H1 (cell line): ENCODE measurements around the gene CUL4A. TPM values are rescaled to one million over a fixed set of nuclear protein-coding genes. Genes with fewer than 3 reads are reported as not detected.

Experiments
- CHD2 ChIP-seq: IDR thresholded peaks from 2 replicates; pipeline ENCODE4 v1.6.1; 2012; ENCODE audit warnings: low read length, improper control_type of control experiment
- CTBP2 ChIP-seq: IDR thresholded peaks from 2 replicates; pipeline ENCODE4 v1.7.0; 2011; ENCODE audit warnings: borderline replicate concordance, mild to moderate bottlenecking, moderate library complexity, mixed read lengths, low read length; ENCODE audit not compliant: insufficient read depth, insufficient read length
- EZH2 ChIP-seq: fragments of 200-600 bp; sonication (generic); IDR thresholded peaks from 2 replicates; pipeline ENCODE4 v1.7.1; 2012; ENCODE audit warnings: low read depth, mild to moderate bottlenecking, moderate library complexity, low read length, inconsistent platforms; ENCODE audit not compliant: severe bottlenecking
- FOSL1 ChIP-seq: IDR thresholded peaks from 2 replicates; pipeline ENCODE4 v1.6.1; 2011; ENCODE audit warnings: mild to moderate bottlenecking, low read depth, low read length, moderate library complexity; ENCODE audit not compliant: insufficient read depth
- JUN ChIP-seq: IDR thresholded peaks from 2 replicates; pipeline ENCODE4 v1.6.1; 2011; ENCODE audit warnings: low read depth, mild to moderate bottlenecking, improper control_type of control experiment, low read length
- KDM1A ChIP-seq: fragments of 200-600, 300-600 bp; sonication (generic); IDR thresholded peaks from 2 replicates; pipeline ENCODE4 v1.7.1; 2016; ENCODE audit warnings: mild to moderate bottlenecking, low read length, borderline replicate concordance
- TCF12 ChIP-seq: IDR thresholded peaks from 2 replicates; pipeline ENCODE4 v1.6.1; 2011; ENCODE audit warnings: low read depth, mild to moderate bottlenecking, low read length
- TEAD4 ChIP-seq: IDR thresholded peaks from 2 replicates; pipeline ENCODE4 v1.6.1; 2012; ENCODE audit warnings: low read depth, low read length, inconsistent platforms, mixed read lengths
- USF2 ChIP-seq: IDR thresholded peaks from 2 replicates; pipeline ENCODE4 v1.6.1; 2011; ENCODE audit warnings: low read length, improper control_type of control experiment
- ZNF274 ChIP-seq: IDR thresholded peaks from 2 replicates; pipeline ENCODE4 v1.7.0; 2012; ENCODE audit warnings: low read length, borderline replicate concordance; ENCODE audit errors: extremely low read depth
- polyA plus RNA-seq, 7 experiments: library from polyadenylated mRNA; depleted of rRNA in 3 of 7; stranded (reverse) in 5 of 7; unstranded in 2 of 7; fragments of >200 nt in 5 of 7; fragments of 200-250 nt in 2 of 7; gene quantifications; 1 replicate in 5 of 7; 2 replicates in 1 of 7; 4 replicates in 1 of 7; pipeline versions ENCODE4 v1.2.1 to v1.2.3, GENCODE V29; 2011 to 2013; ENCODE audit warnings: missing spikeins in 2 of 7, mixed read lengths in 2 of 7
- total RNA-seq: library from RNA; stranded (reverse); fragmentation: NEBNext Ultra II Directional; extraction: Animal tissue kit (Norgen Biotek cat#: 25700); gene quantifications from 2 replicates; pipeline ENCODE4 v1.2.1, GENCODE V29; 2021

CUL4A gene
- total and polyA plus RNA-seq, 2 of the 8 experiments (the other 6 are each of a cell fraction or from before 2014, with no cell fraction given), result 54.7 to 101 TPM

- TF ChIP-seq TEAD4, result no peak
- no peak for TF ChIP-seq TCF12
- no peak for TF ChIP-seq KDM1A
- no peak for TF ChIP-seq JUN
- no peak for TF ChIP-seq FOSL1
- TF ChIP-seq EZH2, result no peak
- TF ChIP-seq ZNF274, result no peak
- no peak for TF ChIP-seq CTBP2
- TF ChIP-seq USF2, result no peak
- TF ChIP-seq CHD2, result no peak
- TF ChIP-seq, all 59 proteins: peak for 0
Observed at GRCh38 chr13:113291129-113291528, 81.7 kb downstream of the CUL4A start (continued).
